Mesendoderm (in vitro differentiated cells): ENCODE results near the gene PRR20G. TPM values are rescaled to one million over a fixed set of nuclear protein-coding genes. Genes with fewer than 3 reads are reported as not detected.

Experiments
- DNase-seq: peaks from one replicate; pipeline ENCODE4 v3.0.0; 2013
- H2AK5ac ChIP-seq: 2 replicates; pipeline ENCODE4 v1.6.1; 2013; ENCODE audit warnings: low read length, inconsistent platforms
- H2BK120ac ChIP-seq: 2 replicates; pipeline ENCODE4 v1.6.1; 2013; ENCODE audit warnings: low read depth, mild to moderate bottlenecking, low read length, moderate library complexity, mixed read lengths
- H2BK15ac ChIP-seq: replicated peaks from 2 replicates; pipeline ENCODE4 v1.6.1; 2013; ENCODE audit warnings: low read depth, mild to moderate bottlenecking, moderate library complexity
- H2BK5ac ChIP-seq: 2 replicates; pipeline ENCODE4 v1.6.1; 2013; ENCODE audit warnings: low read length, inconsistent platforms
- H3K18ac ChIP-seq: 2 replicates; pipeline ENCODE4 v1.6.1; 2013; ENCODE audit warnings: mild to moderate bottlenecking, low read length, mixed read lengths
- H3K23ac ChIP-seq: one replicate; pipeline ENCODE4 v1.6.1; 2013; ENCODE audit warnings: low read length
- H3K27ac ChIP-seq: 2 replicates; pipeline ENCODE4 v1.5.1; 2013; ENCODE audit warnings: low read depth, mild to moderate bottlenecking, inconsistent platforms, low read length, moderate library complexity
- H3K27me3 ChIP-seq: 2 replicates; pipeline ENCODE4 v1.6.1; 2013; ENCODE audit warnings: low read length, control low read depth, mild to moderate bottlenecking, inconsistent platforms; ENCODE audit not compliant: insufficient read depth, poor library complexity
- H3K36me3 ChIP-seq: 2 replicates; pipeline ENCODE4 v1.6.1; 2013; ENCODE audit warnings: low read length, inconsistent platforms; ENCODE audit not compliant: control insufficient read depth, insufficient read depth
- H3K4ac ChIP-seq: one replicate; pipeline ENCODE4 v1.6.1; 2013; ENCODE audit warnings: low read depth, mild to moderate bottlenecking, low read length, moderate library complexity
- H3K4me1 ChIP-seq: 2 replicates; pipeline ENCODE4 v1.6.1; 2013; ENCODE audit warnings: low read depth, low read length, inconsistent platforms; ENCODE audit not compliant: control insufficient read depth
- H3K4me2 ChIP-seq: 2 replicates; pipeline ENCODE4 v1.6.1; 2013; ENCODE audit warnings: low read length
- H3K4me3 ChIP-seq: 2 replicates; pipeline ENCODE4 v1.5.1; 2013; ENCODE audit warnings: mild to moderate bottlenecking, low read length
- H3K56ac ChIP-seq: one replicate; pipeline ENCODE4 v1.6.1; 2013; ENCODE audit warnings: low read length
- H3K79me1 ChIP-seq: 2 replicates; pipeline ENCODE4 v1.6.1; 2013; ENCODE audit warnings: low read length, inconsistent platforms
- H3K79me2 ChIP-seq: 2 replicates; pipeline ENCODE4 v1.6.1; 2013; ENCODE audit warnings: mild to moderate bottlenecking, low read length; ENCODE audit not compliant: control insufficient read depth, insufficient read depth
- H3K9ac ChIP-seq: 2 replicates; pipeline ENCODE4 v1.6.1; 2013; ENCODE audit warnings: low read length, inconsistent platforms
- H4K5ac ChIP-seq: one replicate; pipeline ENCODE4 v1.6.1; 2013; ENCODE audit warnings: low read length
- H4K8ac ChIP-seq: one replicate; pipeline ENCODE4 v1.6.1; 2013; ENCODE audit warnings: low read depth, mild to moderate bottlenecking, control low read depth, low read length, moderate library complexity
- small RNA-seq: library from polyadenylated mRNA; stranded (forward); fragments of <200 nt; extraction: miRNeasy Mini kit (QIAGEN cat#:217004); gene quantifications from one replicate; pipeline ENCODE3, GENCODE V24; 2013; ENCODE audit not compliant: insufficient read depth

The PRR20G gene

GRCh38 chr3:127234778-127235177 is 53.1 kb downstream of the PRR20G start:
- H3K4ac ChIP-seq = no peak overlapping the region
- H3K4me2 ChIP-seq = no peak overlapping the region
- DNase-seq = no peak
- H2AK5ac ChIP-seq = no peak overlapping the region
- H2BK120ac ChIP-seq = no peak overlapping the region
- no peak overlapping the region for H3K56ac ChIP-seq
- no peaks in the 10 kb centered on the region for H3K79me2 ChIP-seq
- H3K23ac ChIP-seq = no peak overlapping the region
- H3K18ac ChIP-seq = no peak overlapping the region
- no peaks in the 10 kb centered on the region for H3K27me3 ChIP-seq
- no peak overlapping the region for H4K8ac ChIP-seq
- H3K9ac ChIP-seq = no peak overlapping the region
- no peaks in the 10 kb centered on the region for H3K79me1 ChIP-seq
- no peak overlapping the region for H2BK5ac ChIP-seq
- no peak overlapping the region for H4K5ac ChIP-seq
- H3K4me3 ChIP-seq = no peak overlapping the region
- H2BK15ac ChIP-seq = no peak overlapping the region
- no peak overlapping the region for H3K27ac ChIP-seq
- no peaks in the 10 kb centered on the region for H3K4me1 ChIP-seq
- H3K36me3 ChIP-seq = no peaks in the 10 kb centered on the region

Small RNA genes within 50 kb of the gene (small RNA-seq; reads per million reads assigned to genes)
- not detected for gene RNU6-1047P
